ENCODE measurements around the gene GAS2L1.

GAS2L1 gene

GRCh38 chr22:29306175-29306834 is at the start of gene GAS2L1:
GAS2L1 (plus strand) TSS chr22:29306650; CDS start chr22:29308106, 1,456 bp downstream.
- peak; percentile 92 for DNase-seq (ENCODE audit: low read depth, low spot score)

DNA sequence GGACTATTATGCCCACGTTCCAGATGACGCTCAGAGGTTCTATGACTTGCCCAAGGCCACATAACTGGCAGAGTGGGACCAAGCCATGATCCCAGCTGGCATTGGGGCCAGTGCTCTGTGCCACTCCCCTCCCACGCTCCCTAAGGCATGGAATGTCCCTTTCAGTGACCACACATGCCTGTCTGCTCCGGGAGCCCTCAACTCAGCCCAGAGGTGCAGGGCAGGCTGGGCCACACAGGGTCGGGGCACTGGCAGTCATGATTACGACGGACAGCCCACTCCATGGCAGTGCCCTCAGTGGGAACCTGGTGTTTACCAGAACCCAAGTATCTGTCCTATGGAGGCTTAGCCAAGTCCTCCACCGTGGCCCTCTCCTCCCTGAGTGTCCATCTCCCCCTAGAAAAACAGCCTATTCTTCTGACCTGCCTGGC is 48.7 kb upstream of the GAS2L1 start:
- no peak for DNase-seq (ENCODE audit: low read depth, low spot score)

DNA sequence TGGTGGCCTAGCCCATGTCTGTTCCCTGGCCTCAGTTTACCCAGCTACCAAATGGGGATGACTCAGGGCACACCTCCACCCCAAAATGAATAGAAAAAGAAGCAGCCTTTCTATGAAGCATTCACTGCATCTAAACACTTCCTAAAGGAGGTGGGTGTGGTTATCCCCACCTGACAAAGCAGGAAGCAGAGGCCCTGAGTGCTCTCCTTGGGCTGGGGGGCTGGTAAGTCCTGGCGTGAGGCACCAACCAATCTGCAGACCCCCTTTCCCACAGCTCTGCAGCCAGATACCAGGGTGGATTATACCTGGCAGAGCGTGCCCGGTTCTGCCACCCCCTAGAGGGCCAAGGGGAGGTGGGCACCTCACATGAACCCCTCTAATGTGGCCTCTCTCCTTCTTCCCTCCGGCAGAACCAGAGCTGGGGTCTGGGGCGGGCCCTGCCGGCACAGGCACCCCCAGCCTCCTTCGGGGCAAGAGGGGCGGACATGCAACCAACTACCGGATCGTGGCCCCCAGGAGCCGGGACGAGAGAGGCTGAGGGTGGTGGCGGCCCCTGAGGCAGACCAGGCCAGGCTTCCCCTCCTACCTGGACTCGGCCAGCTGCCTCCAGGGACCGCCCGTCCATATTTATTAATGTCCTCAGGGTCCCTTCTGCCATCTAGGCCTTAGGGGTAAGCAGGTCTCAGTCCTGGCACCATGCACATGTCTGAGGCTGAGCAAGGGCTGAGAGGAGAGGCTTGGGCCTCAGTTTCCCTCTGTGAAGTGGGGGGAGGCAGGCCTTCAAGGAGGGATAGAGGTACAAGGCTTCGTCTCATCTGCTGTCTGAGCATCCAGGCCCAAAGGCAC is 47.8 kb upstream of the GAS2L1 start:
- DNase-seq (ENCODE audit: low read depth, low spot score), result no peak

GRCh38 chr22:29259253-29259899 is 47.1 kb upstream of the GAS2L1 start:
- peak; percentile 56 for DNase-seq (ENCODE audit: low read depth, low spot score)

DNA sequence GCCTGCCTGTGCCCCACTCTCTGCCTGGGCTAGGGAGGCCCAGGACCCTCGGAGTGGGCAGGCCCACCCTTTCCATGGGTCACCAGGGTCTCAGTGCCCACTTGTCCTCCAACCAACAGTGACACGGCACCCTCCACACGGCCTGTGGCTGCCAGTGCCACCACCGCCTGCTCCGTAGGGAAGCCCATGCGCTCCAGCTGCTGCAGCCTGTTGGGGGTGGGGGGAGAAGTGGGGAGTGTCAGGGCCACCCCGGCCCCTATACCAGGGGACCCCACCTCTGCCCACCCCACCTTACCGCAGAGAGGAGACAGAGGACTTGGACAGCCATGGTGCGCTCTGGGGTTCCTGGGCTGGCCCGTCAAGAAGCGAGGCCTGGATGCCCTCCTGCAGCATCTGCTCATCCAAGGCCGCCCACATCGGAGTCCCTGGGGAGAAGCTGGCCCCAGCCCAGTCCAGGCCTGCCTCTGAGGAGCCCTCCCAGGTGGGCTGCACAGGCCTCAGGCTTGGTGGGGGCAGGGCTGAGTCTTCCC is 46.4 kb upstream of the GAS2L1 start:
- no peak for DNase-seq (ENCODE audit: low read depth, low spot score)

- no peak for DNase-seq (ENCODE audit: low read depth, low spot score)
These were observed 45.7 kb upstream of the GAS2L1 start for GRCh38 chr22:29260601-29261315.

DNA sequence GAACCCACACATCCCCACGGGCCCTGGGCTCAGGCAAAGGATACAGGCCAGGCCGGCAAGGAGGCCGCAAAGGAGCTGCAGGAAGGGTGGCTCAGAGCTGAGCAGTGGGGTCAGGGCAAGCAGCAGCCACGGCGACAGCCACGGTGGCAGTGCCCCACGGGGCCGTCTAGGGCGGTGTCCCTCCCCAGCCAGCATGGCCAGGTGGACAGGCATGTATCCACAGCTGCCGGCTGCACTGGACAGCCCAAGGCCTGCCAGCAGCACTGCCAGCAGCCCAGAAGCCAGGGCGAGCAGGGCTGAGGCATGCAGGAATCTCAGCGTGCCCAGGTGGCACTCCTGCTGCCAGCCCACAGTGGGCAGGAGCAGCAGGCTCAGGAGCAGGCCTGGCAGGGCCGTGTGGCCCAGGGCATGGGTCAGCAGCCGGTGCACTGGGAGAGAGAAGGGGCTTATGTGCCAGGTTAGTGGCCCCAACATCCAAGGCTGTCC is 42.6 kb upstream of the GAS2L1 start:
- DNase-seq (ENCODE audit: low read depth, low spot score), result no peak

DNA sequence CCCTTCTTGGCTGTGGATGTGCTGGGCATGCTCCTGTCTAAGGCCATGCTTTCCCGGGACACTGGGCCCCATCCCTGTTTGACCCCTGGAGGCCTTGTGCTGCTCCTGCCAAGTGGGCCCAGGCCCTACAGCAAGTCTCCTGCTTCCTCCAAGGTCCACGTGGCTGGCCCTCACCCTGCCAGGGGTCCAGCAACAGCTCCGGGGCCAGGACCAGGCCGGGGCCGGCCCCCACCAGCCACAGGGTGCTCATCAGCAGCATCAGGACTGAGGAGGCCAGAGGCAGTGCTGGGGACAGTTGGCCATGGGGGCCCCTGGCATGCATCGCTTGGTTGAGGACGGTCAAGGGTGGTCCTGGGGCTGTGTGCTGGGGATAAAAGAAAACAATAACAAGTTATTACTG is 41.1 kb upstream of the GAS2L1 start:
- no peak for DNase-seq (ENCODE audit: low read depth, low spot score)

- no peak for DNase-seq (ENCODE audit: low read depth, low spot score)
These were observed 40.5 kb upstream of the GAS2L1 start for GRCh38 chr22:29265929-29266328.

DNA sequence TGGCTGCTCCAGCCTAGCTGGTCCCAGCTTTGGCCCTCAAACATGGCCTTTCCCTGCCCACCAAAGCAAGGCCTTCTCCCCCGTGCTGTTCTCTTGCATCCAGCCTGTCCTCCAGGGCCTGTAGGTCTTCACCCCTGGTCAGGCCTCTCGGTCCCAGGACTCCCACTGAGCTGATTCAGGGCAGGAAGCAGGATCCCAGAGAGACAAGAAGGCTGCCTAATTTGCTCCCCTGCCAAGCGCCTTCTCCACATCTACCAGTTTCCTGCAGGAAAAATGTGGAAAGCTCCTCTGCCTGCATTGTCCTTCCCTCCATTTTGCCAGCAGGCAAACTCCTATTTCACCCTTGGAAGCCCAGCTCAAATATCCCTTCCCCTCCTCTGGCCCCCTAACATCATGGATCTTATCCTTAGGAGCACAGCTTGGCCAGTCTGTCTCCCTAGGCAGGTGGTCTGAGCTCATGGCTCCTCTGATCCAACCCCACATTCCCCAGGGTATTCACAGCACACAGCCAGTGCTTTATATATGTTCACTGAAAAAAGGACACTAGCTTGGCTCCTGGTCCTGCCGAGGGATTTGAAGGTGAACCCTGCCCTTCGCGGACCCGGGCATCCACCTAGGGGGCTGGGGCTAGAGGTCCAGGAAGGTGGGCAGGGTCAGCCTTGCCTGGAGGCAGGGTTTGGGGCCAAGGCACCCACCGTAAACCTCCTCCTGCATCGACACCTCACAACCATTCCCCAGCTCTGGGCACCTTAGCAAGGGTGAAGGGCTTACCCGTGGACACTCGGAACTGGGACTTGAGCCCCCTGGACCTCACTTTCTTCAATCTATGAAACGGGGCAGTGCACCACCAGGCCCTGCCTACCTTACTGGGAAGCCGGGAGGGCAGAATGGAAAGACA is 39.6 kb upstream of the GAS2L1 start:
- peak; percentile 39 for DNase-seq (ENCODE audit: low read depth, low spot score)

DNA sequence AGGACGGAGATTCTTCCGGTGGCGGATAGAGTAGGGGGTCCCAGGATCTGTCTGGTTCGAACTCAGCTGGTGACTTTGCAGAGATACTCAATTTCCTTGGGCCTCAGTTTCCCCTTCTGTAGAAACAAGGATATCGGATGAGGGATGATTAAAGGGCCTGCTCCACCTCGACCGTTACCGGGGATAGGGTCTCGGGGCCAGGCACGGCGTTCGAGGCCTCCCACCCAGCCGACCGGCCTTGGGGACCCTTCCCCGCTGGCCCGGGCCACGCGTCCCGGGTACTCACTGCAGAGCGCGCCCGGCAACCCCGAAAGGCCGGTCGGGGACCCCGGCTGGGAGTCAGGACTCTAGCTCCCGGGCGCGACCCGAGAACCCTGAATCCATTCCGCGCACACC is 39.0 kb upstream of the GAS2L1 start:
- DNase-seq (ENCODE audit: low read depth, low spot score), result no peak

DNA sequence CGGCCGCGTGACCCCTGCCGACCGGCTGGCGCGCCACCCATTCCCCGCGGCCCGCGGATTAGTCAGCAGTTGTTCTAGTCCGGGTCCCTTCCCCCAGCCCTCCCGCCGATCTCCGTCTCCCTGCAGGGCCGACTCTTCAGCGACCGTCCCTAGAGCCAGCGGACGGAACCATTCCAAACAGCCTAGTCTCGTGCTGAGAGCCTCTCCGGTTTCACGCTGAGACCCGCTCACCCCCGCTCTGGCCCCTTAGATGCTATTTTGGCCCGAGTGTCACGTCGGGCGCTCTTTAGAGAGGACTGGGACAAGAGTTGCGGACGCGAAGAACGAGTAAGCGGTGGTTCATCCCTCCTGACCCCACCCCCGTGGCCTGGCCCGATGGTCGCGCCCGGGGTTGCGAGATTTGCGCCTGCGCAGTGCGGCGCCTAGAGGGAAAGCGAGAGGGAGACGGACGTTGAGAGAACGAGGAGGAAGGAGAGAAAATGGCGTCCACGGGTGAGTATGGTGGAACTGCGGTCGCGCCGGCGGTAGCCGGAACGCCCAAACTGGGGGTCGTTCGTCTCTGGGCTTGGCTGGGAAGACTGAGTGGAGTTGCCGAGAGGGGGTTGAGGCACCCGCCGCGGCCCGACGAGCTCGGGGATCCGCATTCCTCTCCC is 38.5 kb upstream of the GAS2L1 start, which contains the start of the genes EWSR1 and RHBDD3:
TSS of gene EWSR1 (plus strand) at position 411 of the 653 bp plus-strand sequence. CDS start at position 480, 69 bp downstream.
TSS of gene RHBDD3 (minus strand) at position 124 of the 653 bp plus-strand sequence. CDS start 2,355 bp downstream, outside the sequence.
- DNase-seq (ENCODE audit: low read depth, low spot score), result peak; percentile 96

DNA sequence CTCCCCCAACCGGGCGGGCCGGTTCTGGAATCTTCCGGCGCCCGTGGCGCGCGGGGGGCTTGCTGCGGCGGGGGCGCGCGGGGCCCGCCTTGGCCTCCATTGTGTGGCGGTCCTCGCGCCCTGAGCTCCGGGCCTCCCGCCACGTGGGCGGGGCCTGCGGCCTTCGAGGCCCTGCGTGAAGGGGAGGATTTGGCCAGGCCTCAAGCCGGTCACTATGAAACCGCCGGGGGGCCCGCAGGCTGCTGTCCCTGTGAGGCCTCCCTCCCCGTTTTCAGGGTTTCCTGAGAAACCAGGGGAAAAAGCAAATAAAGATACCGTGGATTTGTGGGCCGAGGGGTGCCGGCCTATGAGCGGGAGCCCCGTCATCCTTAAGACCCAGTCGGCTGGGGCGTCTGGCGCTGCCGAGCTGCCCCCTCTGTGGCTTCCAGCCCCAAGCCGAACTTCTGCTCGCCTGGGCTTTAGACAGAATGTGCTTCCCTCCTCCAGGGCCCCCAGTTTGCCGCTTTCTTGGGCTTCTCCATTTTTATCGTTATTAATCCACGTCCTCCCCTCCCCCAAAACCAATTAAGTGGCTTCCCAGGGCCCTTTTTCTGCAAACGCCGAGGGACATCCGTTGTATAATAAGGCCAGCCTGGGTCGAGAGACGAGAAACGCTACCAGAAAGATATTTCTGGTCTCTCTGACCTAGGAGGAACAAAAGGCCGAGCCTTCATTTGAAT is 37.8 kb upstream of the GAS2L1 start:
- no peak for DNase-seq (ENCODE audit: low read depth, low spot score)

- DNase-seq (ENCODE audit: low read depth, low spot score), result peak; percentile 54
These were observed 37.2 kb upstream of the GAS2L1 start for GRCh38 chr22:29269230-29269604.

- peak; percentile 35 for DNase-seq (ENCODE audit: low read depth, low spot score)
These were observed 36.5 kb upstream of the GAS2L1 start for GRCh38 chr22:29269731-29270474.

DNA sequence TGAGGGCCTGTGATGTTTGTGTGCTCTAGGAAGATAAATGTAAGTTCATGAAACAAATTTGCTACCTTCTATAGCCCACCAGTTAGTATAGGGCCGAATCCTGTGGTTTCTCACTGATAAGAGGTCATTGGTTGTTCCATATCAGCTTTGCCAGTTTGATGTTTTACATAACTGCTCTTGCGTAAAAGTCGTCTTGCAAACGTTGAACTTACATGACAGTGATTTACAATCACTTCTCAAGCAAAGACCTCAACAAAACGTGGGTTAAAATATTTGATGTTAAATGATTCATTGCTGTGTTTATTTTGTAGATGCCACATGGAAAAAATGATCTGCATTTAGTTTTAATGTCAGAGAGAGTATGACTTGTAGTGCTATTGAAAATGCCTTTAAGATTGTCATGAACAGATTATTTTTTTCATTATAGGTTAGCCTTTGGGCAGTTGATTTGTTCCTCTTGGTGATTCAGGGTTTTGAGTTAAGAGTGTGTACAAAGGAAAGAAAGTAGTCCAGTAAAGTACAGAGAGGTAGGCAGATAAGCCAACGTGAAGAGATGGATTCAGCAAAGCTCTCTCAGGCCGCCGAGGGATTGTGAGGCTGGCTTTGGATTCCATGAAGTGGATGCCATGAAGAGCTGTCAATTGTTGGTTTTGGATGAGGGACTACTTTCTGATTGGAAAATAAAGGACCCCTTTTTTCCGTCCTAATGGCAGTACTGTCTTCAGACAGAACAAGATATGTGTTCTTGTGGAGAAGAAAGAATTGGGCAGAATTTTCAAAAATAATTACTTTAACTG is 35.8 kb upstream of the GAS2L1 start:
- no peak for DNase-seq (ENCODE audit: low read depth, low spot score)

DNA sequence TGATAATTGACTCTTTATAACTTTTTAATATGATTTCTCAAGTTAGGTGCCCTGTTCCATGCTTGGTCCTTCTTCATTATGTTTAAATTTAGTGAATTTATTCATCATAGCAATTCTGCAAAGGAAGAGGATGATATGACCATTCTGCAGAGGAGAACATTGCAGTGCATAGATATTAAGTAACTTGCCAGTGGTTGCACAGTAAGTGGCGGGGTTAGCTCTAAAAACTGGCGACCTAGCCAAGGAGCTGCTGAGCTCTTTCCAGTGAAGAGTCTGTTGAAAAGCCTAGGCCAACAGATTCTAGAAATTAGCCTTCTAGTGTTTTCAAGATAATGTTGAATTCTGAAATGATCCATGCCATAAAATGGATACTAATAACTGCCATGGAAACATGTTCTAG is 33.8 kb upstream of the GAS2L1 start:
- DNase-seq (ENCODE audit: low read depth, low spot score), result no peak
